Measurements from ENCODE around the gene AUTS2.
A peak's percentile ranks its signal among the peaks of the same experiment; 100 is the strongest.
"Not testable (repeated sequence)": the region's sequence is repeated elsewhere in the genome, so short reads cannot be mapped to it uniquely, and the experiment has no call there.

The AUTS2 gene

DNA sequence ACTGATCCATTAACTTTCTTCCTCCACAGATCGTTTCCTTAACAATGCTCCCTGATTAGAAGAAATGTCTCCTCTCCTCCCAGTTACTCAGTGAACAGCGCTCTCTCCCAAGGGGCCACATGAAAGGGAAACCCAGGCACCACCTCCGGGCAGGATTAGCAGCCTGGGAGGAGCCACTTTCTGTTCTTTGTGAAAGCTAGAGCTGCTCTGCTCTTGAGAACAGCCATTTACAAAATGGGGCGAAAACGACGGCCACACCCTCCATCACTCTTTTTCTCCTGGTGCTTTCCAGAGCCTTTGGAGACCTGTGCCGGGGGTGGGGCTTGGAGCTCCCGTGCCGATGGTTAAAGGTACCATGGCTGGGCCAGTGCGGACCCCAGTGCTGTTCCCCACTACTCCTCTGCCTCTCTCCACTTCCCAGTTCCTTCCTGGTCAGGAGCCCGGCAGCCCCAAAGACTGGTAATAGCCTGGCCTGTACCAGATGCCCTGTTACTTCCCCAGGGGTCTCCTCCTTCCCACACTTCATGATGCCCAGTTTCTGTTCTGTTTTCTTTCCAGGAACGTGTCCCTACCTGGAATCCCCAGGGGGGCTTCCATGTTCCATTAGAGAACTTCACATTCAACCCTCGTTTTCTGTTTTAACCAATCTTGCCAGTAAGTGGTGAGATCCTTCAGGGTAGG lies 1130.7 kb downstream of the AUTS2 start:
- FAIRE-seq, result no peak
- DNase-seq (ENCODE audit: extremely low spot score, insufficient read length, low read depth), result no peak

- not testable (repeated sequence) for DNase-seq (ENCODE audit: extremely low spot score, insufficient read length, low read depth)
- FAIRE-seq, result peak; percentile 83
Observed at GRCh38 chr7:70729553-70730157, 1131.4 kb downstream of the AUTS2 start.

DNA sequence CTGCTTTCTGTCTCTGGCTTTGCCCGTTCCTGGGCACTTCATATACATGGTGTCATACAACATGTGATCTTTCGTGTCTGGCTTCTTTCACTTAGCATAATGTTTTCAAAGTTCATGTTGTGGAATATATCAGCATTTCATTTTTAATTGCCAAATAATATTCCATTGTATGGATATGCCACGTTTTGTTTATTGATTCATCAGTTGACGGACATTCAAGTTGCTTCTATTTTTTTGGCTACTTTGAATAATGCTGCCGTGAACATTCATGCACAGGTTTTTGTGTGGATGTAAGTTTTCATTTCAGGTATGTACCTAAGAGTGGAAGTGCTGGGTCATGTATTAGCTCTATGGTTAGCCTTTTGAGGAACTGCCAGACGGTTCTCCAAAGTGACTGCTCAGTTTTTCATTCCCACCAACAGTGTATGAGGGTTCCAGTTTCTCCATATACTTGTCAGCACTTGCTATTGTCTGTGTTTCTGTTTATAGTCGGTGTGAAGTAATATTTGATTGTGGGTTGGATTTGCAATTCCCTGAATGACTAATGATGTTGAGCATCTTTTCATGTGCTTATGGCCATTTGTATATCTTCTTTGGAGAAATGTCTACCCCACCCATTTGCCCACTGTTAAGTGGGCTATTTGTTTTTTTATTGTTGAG lies 1132.3 kb downstream of the AUTS2 start:
- FAIRE-seq, result peak; percentile 49

GRCh38 chr7:70733090-70733489 lies 1134.8 kb downstream of the AUTS2 start:
- DNase-seq (ENCODE audit: extremely low spot score, insufficient read length, low read depth) (no peak), FAIRE-seq (no peak)

More for the DNA sequence above, 1132.3 kb downstream of the AUTS2 start:
- no peak for DNase-seq (ENCODE audit: extremely low spot score, insufficient read length, low read depth)

GRCh38 chr7:70734411-70734810 lies 1136.1 kb downstream of the AUTS2 start:
- DNase-seq (ENCODE audit: extremely low spot score, insufficient read length, low read depth) (no peak), FAIRE-seq (no peak)

- FAIRE-seq, result peak; percentile 24
- DNase-seq (ENCODE audit: extremely low spot score, insufficient read length, low read depth), result no peak
Observed at GRCh38 chr7:70735313-70735712, 1137.0 kb downstream of the AUTS2 start.

DNA sequence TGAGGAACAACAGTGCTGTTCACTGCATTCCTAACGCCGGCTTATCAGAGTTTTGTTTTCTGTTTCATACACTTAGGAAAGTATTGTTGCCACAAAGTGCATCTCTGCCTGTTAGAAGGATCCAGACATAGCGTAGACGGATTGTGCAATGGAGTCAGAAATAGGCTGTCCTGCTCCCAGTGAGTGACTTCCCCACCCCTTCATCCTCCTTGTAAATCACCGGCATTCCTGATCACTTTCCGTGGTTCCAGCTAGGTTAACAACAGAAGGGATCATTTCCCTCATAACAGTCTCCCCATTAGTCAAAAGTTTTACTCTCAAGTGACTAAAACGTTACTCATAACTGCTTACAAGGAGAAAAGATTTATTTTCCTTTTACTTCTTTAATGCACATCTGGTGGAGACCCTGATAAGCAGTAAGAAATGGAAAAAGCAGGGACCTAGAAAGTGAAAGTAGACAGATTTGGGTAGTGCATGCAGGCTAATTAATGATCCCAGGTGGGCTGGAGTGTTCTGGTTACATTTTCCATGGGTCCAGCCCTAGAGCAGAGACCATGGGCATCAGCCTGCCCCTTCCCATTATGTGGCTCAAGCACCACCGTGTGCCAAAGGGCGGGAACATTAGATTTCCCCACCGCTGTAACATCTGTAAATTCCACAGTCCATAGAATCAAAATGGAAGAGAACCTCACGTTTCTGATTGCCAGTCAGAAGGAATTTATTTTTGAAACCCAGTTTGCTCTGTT lies 1138.6 kb downstream of the AUTS2 start:
- DNase-seq (ENCODE audit: extremely low spot score, insufficient read length, low read depth) (no peak), FAIRE-seq (peak; percentile 56)

GRCh38 chr7:70738151-70738885 lies 1140.0 kb downstream of the AUTS2 start:
- no peak for FAIRE-seq
- DNase-seq (ENCODE audit: extremely low spot score, insufficient read length, low read depth), result no peak

DNA sequence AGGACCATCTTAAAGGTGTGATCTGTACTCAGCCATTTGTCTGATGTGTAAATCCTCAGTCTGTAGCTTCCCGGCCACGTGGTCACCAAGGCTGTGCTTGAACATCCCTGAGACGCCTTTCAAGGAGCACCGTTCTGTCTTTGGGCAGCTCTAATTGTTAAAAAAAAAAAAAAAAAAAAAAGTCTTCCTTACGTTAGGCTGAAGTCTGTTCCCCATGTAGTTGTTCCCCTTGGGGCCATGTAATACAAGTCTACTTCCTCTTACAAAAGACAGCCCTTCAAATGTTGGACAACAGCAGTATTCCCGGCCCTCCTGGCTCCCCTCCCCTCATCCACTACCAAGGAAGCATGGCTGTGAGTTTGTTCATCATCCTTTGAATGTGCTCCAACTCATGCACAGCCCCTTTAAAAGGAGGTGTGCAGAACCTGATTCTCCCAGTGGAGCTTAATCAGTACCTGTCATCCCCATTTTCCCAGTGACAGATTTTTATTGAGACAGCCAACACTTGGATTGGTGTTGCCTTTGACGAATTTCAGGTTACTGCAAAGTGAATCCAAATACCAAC lies 1141.5 kb downstream of the AUTS2 start:
- FAIRE-seq (no peak), DNase-seq (ENCODE audit: extremely low spot score, insufficient read length, low read depth) (no peak)

GRCh38 chr7:70741666-70742065 lies 1143.4 kb downstream of the AUTS2 start:
- DNase-seq (ENCODE audit: extremely low spot score, insufficient read length, low read depth), result no peak
- no peak for FAIRE-seq

DNA sequence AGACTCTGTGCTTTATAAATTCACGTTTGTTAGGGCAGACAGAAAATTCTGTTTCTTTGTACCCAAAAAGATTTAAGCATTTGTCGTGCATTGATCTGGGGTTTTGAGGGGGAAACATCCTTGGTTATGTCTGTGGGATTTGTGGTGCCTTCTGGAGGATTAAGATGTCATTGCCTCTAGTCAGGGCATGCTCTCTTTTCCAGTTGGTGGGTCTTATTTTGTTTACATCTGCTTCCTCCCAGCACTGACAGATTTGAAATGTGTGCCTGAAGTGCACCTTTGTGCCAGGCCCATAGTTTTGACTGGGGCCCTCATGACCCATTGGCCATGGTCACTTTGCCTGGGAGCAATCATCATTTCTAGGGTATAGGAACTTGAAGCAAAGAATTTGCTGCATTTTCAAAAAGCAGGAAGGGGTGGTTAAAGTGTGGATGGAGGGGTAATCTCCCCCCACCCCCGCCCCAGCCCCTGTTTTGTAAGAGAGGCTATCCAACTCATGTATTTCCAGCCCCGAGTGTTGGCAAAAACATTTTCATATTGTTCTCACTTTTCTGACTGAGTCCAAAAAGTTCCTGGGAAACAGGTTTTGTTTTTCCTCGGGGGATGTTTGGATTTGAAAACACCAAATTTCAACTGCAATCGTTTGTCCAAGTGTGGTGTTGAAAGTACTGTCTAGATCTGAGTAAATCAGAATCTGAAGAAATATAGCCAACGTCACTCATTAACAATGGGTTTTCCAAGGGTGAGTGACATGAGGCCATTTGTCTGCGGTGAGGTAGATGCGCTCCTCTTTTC lies 1145.5 kb downstream of the AUTS2 start:
- DNase-seq (ENCODE audit: extremely low spot score, insufficient read length, low read depth) (no peak), FAIRE-seq (no peak)

DNA sequence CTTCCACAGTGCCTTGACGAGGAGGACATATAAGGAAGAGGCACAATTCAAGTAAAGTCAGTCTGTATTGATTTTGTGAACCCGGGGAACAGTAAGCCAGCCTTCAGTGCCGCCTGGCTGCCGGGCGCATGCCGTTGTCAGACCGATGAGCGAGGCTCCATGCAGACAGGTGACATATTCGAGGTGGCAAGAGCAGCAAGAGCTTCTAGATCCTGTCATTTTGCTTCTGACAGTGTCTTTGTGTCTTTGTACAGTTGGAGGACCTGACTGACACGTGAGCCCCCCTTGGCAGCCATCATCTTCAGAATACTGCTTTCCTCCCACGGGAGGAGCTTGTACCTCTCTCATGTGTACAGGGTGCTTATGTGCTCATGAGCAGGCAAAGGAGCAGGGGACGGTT lies 1146.2 kb downstream of the AUTS2 start:
- FAIRE-seq, result no peak
- DNase-seq (ENCODE audit: extremely low spot score, insufficient read length, low read depth), result no peak

- DNase-seq (ENCODE audit: extremely low spot score, insufficient read length, low read depth), result no peak
- no peak for FAIRE-seq
Observed at GRCh38 chr7:70749831-70750230, 1151.6 kb downstream of the AUTS2 start.

GRCh38 chr7:70751895-70752294 lies 1153.6 kb downstream of the AUTS2 start:
- no peak for FAIRE-seq
- no peak for DNase-seq (ENCODE audit: extremely low spot score, insufficient read length, low read depth)

DNA sequence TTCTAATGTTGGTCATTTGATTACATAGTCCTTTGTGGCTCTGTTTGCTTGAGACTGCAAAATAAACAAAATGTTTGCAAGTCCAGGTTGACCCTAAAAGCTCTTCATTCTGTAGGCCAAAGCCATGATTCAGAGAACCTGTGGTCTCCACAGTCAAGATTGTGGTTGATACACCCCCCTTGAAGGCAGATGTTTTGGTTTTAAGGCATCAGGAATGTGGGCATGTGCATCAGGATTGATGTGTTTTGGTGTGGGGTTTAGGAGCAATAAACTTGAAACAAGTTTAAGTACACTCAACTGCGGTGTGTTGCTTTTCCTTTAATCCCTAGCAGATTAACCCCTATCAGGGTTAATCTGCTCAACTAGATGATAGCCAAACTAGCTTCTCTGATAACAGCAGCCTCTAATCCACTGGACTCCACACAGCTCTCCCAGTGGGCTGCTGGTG lies 1154.5 kb downstream of the AUTS2 start:
- DNase-seq (ENCODE audit: extremely low spot score, insufficient read length, low read depth) (no peak), FAIRE-seq (no peak)

DNA sequence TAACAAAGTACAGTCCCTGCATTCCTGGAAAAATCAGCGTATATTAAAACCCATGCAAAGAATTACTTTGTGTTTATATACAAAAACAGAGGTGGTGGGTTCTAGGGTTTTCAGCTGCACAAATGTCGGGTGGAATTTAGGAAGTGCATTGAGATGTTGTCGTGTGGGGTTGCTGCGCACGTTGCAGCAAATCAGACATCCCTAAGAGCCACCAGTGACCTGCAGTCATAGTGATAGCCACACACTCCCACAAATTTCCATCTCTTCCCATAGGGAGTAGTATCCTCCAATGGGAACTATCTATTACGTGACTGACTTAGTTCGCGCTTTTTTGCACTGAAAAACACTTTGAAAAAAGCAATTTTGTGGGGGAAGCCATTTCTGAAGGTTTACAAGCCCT lies 1158.5 kb downstream of the AUTS2 start:
- DNase-seq (ENCODE audit: extremely low spot score, insufficient read length, low read depth) (no peak), FAIRE-seq (no peak)

GRCh38 chr7:70758646-70759045 lies 1160.4 kb downstream of the AUTS2 start:
- DNase-seq (ENCODE audit: extremely low spot score, insufficient read length, low read depth) (no peak), FAIRE-seq (no peak)

GRCh38 chr7:70759674-70760073 lies 1161.4 kb downstream of the AUTS2 start:
- no peak for FAIRE-seq
- DNase-seq (ENCODE audit: extremely low spot score, insufficient read length, low read depth), result no peak
